ENCODE data around the gene PTPRD. TPM values are rescaled to one million over a fixed set of nuclear protein-coding genes. Genes with fewer than 3 reads are reported as not detected.

PTPRD gene
- total and polyA plus RNA-seq, 2 of the 4 experiments (the other 2 are of a cell fraction): 0.07 to 0.18 TPM

DNA sequence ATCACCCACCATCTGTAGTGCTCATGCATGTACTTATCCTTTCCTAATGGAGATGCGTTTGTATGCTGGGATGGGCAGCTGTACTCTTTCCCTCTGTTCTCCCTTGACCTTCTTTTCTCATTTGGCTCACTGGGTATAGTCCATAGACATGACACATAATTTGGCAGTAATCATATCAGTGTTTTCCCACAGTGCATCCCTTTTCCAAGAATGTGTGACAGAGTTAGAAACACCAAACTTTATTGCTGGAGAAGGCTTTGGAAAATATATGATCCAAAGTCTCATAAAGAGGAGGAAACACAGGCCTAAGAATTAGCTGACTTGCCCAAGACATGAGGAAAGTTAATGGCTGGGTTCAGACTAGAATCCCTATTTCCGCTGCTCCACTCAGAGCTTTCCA, 1579.8 kb downstream of the PTPRD start:
- POLR2A ChIA-PET (ENCODE audit: unreplicated experiment): no interaction called here

More for the DNA sequence above, 1579.8 kb downstream of the PTPRD start:
- ATAC-seq (ENCODE audit: low read depth) (no peak), DNase-seq (no peak)
- Histone ChIP-seq H3K79me1 (ENCODE audit: low read depth in 1 of 2, low read length in 2 of 2) (no peaks in the 10 kb centered on the region), H2AK9ac (replicated peaks; ENCODE audit: low read depth, low read length, poor library complexity) (no peak overlapping the region), H3K36me3 (ENCODE audit: control insufficient read depth, insufficient read depth, low read length) (no peaks in the 10 kb centered on the region), H3K4ac (ENCODE audit: low read depth, low read length) (no peak overlapping the region), H3K23ac (ENCODE audit: low read depth, low read length) (no peak overlapping the region), H3K56ac (ENCODE audit: extremely low read depth, insufficient read depth, low read length) (no peak overlapping the region), H2AK5ac (ENCODE audit: low read depth, low read length) (no peak overlapping the region), H4K20me1 (ENCODE audit: insufficient read depth, low read length) (no peaks in the 10 kb centered on the region), H4K8ac (ENCODE audit: low read depth in 2 of 2, low read length in 2 of 2) (no peak overlapping the region), H3K9ac (ENCODE audit: low read depth, low read length) (no peak overlapping the region), H3K18ac (ENCODE audit: low read depth, low read length) (no peak overlapping the region), H3K4me3 (ENCODE audit: insufficient read depth, low read depth, low read length) (no peak overlapping the region), H3K4me2 (ENCODE audit: low read depth, low read length) (no peak overlapping the region), H3K9me1 (ENCODE audit: insufficient read depth, low read length) (no peaks in the 10 kb centered on the region), H3K14ac (replicated peaks; ENCODE audit: low read depth, low read length) (no peak overlapping the region), H2BK15ac (ENCODE audit: low read depth, low read length) (no peak overlapping the region), H3K9me3 (ENCODE audit: control insufficient read depth, insufficient read depth, low read length) (peaks cover 2% of the 10 kb centered on the region; the same call in 1 of the 2 replicates), H2AFZ (replicated peaks; ENCODE audit: low read length, poor library complexity) (no peak overlapping the region), H2BK120ac (ENCODE audit: low read depth, low read length) (no peak overlapping the region), H3K27ac (ENCODE audit: insufficient read depth, low read length) (no peak overlapping the region), H4K5ac (ENCODE audit: low read depth, low read length) (no peak overlapping the region), H3K27me3 (ENCODE audit: control insufficient read depth, insufficient read depth, low read length) (no peaks in the 10 kb centered on the region), H4K91ac (ENCODE audit: insufficient read depth, low read depth, low read length) (no peak overlapping the region), H2BK20ac (ENCODE audit: low read depth, low read length) (no peak overlapping the region), H3K4me1 (ENCODE audit: control insufficient read depth, insufficient read depth, low read length) (no peaks in the 10 kb centered on the region), H2BK5ac (ENCODE audit: low read depth, low read length, poor library complexity, severe bottlenecking) (no peak overlapping the region)
- dilution Hi-C loops (cut with HindIII; ENCODE audit: low sequenced_read_pairs, unreplicated experiment): no loop called here
- BruUV-seq (replicated peaks): no TSS peak
- TF ChIP-seq, protein P1, sequence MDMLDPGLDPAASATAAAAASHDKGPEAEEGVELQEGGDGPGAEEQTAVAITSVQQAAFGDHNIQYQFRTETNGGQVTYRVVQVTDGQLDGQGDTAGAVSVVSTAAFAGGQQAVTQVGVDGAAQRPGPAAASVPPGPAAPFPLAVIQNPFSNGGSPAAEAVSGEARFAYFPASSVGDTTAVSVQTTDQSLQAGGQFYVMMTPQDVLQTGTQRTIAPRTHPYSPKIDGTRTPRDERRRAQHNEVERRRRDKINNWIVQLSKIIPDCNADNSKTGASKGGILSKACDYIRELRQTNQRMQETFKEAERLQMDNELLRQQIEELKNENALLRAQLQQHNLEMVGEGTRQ (IDR thresholded peaks at IDR 0.05; ENCODE audit: low read depth, low read length): no peak
- TF ChIP-seq, protein P2, sequence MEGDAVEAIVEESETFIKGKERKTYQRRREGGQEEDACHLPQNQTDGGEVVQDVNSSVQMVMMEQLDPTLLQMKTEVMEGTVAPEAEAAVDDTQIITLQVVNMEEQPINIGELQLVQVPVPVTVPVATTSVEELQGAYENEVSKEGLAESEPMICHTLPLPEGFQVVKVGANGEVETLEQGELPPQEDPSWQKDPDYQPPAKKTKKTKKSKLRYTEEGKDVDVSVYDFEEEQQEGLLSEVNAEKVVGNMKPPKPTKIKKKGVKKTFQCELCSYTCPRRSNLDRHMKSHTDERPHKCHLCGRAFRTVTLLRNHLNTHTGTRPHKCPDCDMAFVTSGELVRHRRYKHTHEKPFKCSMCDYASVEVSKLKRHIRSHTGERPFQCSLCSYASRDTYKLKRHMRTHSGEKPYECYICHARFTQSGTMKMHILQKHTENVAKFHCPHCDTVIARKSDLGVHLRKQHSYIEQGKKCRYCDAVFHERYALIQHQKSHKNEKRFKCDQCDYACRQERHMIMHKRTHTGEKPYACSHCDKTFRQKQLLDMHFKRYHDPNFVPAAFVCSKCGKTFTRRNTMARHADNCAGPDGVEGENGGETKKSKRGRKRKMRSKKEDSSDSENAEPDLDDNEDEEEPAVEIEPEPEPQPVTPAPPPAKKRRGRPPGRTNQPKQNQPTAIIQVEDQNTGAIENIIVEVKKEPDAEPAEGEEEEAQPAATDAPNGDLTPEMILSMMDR (conservative IDR thresholded peaks at IDR 0.05; ENCODE audit: low read depth, low read length): no peak
- no peak for TF ChIP-seq MAZ (IDR thresholded peaks at IDR 0.05; ENCODE audit: borderline replicate concordance, low read depth, low read length)
- no peak for TF ChIP-seq RAD21 (IDR thresholded peaks at IDR 0.05; ENCODE audit: low read length)
- no peak for TF ChIP-seq POLR2A (IDR thresholded peaks at IDR 0.05; ENCODE audit: low read depth, low read length)
- CTCF ChIA-PET: no interaction called here
- WGBS, 2 experiments (ENCODE audit: extremely low coverage in 2 of 2, insufficient read length in 1 of 2): no CpG with 5 or more reads among the region's 2 CpGs
- intact Hi-C loops (cut with micrococcal nuclease): no loop called here
- in situ Hi-C loops (cut with MboI; ENCODE audit: low sequenced_read_pairs): no loop called here
